GM12801 (cell line): ENCODE results near the gene NAA50.

Source experiments
- CTCF ChIP-seq: IDR thresholded peaks from one replicate; pipeline ENCODE4 v1.5.1; 2011; ENCODE audit warnings: control low read depth; ENCODE audit not compliant: insufficient read length; ENCODE audit errors: extremely low read depth

The NAA50 gene

DNA sequence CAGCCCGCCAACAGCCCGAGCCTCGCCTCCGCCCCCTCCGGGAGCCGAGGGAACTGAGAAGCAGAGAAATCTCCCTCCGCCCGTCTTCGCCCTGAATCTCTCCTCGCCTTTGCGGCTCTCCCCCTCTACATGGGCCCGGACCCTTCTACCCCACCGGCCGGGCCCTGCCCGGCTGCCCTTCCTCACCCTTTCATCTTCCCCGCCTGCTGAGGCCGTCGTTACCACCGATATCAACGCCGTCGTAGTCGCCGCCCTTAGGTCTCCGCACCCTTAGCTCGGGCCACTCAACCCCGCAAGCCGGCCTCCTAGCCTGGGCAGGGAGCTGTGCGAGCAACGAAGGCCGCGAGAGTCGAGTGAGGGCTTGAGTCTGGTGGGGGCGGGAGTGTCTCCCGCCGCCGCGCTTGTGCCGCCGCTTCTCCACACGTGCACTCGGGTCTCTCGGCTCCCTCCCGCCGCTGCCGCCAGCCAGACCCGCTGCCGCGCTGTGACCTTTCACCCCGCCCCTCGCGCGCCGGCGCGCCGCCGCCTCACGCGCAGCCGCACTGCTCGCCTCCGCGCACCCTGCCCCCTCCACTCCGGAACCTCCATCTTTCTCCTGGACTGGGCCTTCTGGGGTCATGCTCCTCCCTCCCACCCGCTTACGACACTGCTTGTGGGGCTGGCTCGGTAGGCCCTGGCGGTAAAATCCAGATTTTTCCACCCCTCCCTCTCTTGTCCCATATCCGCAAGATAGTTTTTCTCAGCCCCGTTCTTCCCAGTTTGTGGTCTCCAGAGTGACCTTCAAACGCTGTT is at the start of gene NAA50:
Gene NAA50 (minus strand): TSS at position 494 of the 792 bp plus-strand sequence. CDS start 300 bp downstream, at position 194.
- TF ChIP-seq CTCF, result no peak

DNA sequence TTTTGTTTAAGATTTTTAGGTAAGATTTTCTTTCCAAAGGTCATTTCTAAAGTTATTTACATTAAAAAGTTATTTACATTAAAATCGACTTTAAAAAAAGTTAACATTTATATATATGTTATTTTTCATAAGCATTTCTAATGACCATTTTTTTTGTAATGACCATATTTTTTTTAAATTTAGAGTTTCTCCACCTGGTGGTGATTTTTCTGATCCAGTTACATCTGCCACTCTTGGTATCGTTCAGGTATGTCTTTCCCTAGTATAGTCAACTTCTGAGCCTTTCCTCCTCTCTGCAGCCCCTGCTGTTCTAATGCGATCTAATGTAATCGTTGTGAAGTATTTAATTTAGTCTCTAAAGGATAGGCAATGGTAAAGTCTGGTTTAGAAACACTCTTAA is 49.6 kb upstream of the NAA50 start:
- TF ChIP-seq CTCF, result no peak

- TF ChIP-seq CTCF, result no peak
Measured at GRCh38 chr3:113794526-113794925, 48.5 kb upstream of the NAA50 start.

GRCh38 chr3:113791381-113791780 is 45.3 kb upstream of the NAA50 start:
- TF ChIP-seq CTCF, result no peak

GRCh38 chr3:113783980-113784379 is 37.9 kb upstream of the NAA50 start:
- TF ChIP-seq CTCF, result no peak

- TF ChIP-seq CTCF, result no peak
Measured at GRCh38 chr3:113783463-113783862, 37.4 kb upstream of the NAA50 start.

DNA sequence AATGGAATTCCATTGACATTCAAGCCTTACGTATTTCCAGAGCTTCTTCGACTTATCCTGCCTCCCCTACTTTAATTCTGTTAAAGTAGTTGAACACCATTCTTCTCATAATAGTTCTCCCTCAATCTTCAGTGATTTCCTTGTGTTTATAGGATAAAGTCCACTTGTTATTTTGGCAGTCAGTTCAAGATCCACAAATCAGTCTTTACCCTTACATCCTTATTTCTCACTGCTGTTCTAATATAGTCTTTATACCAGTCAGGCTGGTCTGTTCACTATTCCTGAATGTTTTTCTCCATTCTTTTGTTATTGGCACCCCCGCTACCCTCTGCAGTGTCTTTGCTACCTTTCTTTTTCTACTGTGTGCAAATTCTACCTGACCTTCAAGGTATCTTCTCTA is 30.5 kb upstream of the NAA50 start:
- no peak for TF ChIP-seq CTCF
